ENCODE results near the gene CHCHD10. TPM values are rescaled to one million over a fixed set of nuclear protein-coding genes. Genes with fewer than 3 reads are reported as not detected.

The CHCHD10 gene
- total and polyA plus RNA-seq, 2 of the 13 experiments (the other 11 are each of a cell fraction or from before 2014, with no cell fraction given) = 37.0 to 62.8 TPM

GRCh38 chr22:23769321-23769965 lies 1.7 kb upstream of the CHCHD10 start (continued):
- peak; percentile 35; the same call in 1 of the 2 replicates for TF ChIP-seq ZNF687 (CRISPR knock-in tag; IDR thresholded peaks at IDR 0.05)
- no peak for TF ChIP-seq MTA1 (CRISPR knock-in tag; IDR thresholded peaks at IDR 0.05; ENCODE audit: borderline replicate concordance)
- no peak for TF ChIP-seq ERF (CRISPR knock-in tag; IDR thresholded peaks at IDR 0.05)
- no peak for TF ChIP-seq CENPX (CRISPR knock-in tag; IDR thresholded peaks at IDR 0.05)
- no peak for TF ChIP-seq ATF3 (CRISPR knock-in tag; IDR thresholded peaks at IDR 0.05)
- TF ChIP-seq ZC3H4 (CRISPR knock-in tag; IDR thresholded peaks at IDR 0.05; ENCODE audit: borderline replicate concordance) = no peak
- TF ChIP-seq, protein P1, sequence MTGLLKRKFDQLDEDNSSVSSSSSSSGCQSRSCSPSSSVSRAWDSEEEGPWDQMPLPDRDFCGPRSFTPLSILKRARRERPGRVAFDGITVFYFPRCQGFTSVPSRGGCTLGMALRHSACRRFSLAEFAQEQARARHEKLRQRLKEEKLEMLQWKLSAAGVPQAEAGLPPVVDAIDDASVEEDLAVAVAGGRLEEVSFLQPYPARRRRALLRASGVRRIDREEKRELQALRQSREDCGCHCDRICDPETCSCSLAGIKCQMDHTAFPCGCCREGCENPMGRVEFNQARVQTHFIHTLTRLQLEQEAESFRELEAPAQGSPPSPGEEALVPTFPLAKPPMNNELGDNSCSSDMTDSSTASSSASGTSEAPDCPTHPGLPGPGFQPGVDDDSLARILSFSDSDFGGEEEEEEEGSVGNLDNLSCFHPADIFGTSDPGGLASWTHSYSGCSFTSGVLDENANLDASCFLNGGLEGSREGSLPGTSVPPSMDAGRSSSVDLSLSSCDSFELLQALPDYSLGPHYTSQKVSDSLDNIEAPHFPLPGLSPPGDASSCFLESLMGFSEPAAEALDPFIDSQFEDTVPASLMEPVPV (CRISPR knock-in tag; IDR thresholded peaks at IDR 0.05) = no peak
- TF ChIP-seq HOXD1 (CRISPR knock-in tag; IDR thresholded peaks at IDR 0.05) = no peak
- no peak for TF ChIP-seq HES4 (CRISPR knock-in tag; IDR thresholded peaks at IDR 0.05; ENCODE audit: borderline replicate concordance)
- TF ChIP-seq, protein P2, sequence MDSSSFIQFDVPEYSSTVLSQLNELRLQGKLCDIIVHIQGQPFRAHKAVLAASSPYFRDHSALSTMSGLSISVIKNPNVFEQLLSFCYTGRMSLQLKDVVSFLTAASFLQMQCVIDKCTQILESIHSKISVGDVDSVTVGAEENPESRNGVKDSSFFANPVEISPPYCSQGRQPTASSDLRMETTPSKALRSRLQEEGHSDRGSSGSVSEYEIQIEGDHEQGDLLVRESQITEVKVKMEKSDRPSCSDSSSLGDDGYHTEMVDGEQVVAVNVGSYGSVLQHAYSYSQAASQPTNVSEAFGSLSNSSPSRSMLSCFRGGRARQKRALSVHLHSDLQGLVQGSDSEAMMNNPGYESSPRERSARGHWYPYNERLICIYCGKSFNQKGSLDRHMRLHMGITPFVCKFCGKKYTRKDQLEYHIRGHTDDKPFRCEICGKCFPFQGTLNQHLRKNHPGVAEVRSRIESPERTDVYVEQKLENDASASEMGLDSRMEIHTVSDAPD (CRISPR knock-in tag; IDR thresholded peaks at IDR 0.05) = no peak
- no peak for TF ChIP-seq ZBTB42 (CRISPR knock-in tag; IDR thresholded peaks at IDR 0.05)
- TF ChIP-seq ZNF800 (CRISPR knock-in tag; IDR thresholded peaks at IDR 0.05) = no peak
- no peak for TF ChIP-seq REPIN1 (CRISPR knock-in tag; IDR thresholded peaks at IDR 0.05; ENCODE audit: borderline replicate concordance, low read depth)
- TF ChIP-seq ZNF556 (CRISPR knock-in tag; IDR thresholded peaks at IDR 0.05; ENCODE audit: borderline replicate concordance) = no peak
- TF ChIP-seq ZMYM4 (CRISPR knock-in tag; IDR thresholded peaks at IDR 0.05) = no peak
- no peak for TF ChIP-seq GLI4 (CRISPR knock-in tag; IDR thresholded peaks at IDR 0.05; ENCODE audit: borderline replicate concordance)
- TF ChIP-seq TERF1 (CRISPR knock-in tag; IDR thresholded peaks at IDR 0.05) = no peak
- TF ChIP-seq NFIB (CRISPR knock-in tag; IDR thresholded peaks at IDR 0.05; ENCODE audit: borderline replicate concordance) = no peak
- no peak for TF ChIP-seq ZNF205 (CRISPR knock-in tag; IDR thresholded peaks at IDR 0.05)
